Osteoblast (primary cell): Measurements from ENCODE around the gene FAM124A. TPM values are rescaled to one million over a fixed set of nuclear protein-coding genes. Genes with fewer than 3 reads are reported as not detected.
A peak's percentile ranks its signal among the peaks of the same experiment; 100 is the strongest.

Source experiments
- DNase-seq: peaks from one replicate; pipeline ENCODE4 v3.0.0; 2011; ENCODE audit warnings: low spot score, mixed read lengths; ENCODE audit not compliant: insufficient read length; ENCODE audit errors: missing footprints
- H2AFZ ChIP-seq: 2 replicates; pipeline ENCODE4 v1.6.0; 2011; ENCODE audit warnings: mild to moderate bottlenecking, low read length
- H3K27ac ChIP-seq: 2 replicates; pipeline ENCODE4 v1.5.1; 2011; ENCODE audit warnings: mild to moderate bottlenecking, low read depth, low read length, moderate library complexity
- H3K27me3 ChIP-seq: 2 replicates; pipeline ENCODE4 v1.6.0; 2012; ENCODE audit warnings: mild to moderate bottlenecking, control low read depth, inconsistent platforms, low read length, moderate library complexity; ENCODE audit not compliant: insufficient read depth
- H3K36me3 ChIP-seq: 2 replicates; pipeline ENCODE4 v1.5.1; 2011; ENCODE audit warnings: mild to moderate bottlenecking, low read length, control low read depth, moderate library complexity; ENCODE audit not compliant: insufficient read depth
- H3K4me1 ChIP-seq: 2 replicates; pipeline ENCODE4 v1.5.1; 2011; ENCODE audit warnings: mild to moderate bottlenecking, low read length, control low read depth, moderate library complexity; ENCODE audit not compliant: insufficient read depth
- H3K4me2 ChIP-seq: 2 replicates; pipeline ENCODE4 v1.6.0; 2011; ENCODE audit warnings: mild to moderate bottlenecking, low read length; ENCODE audit not compliant: insufficient read depth
- H3K4me3 ChIP-seq: fragments of 200-600 bp; sonication (generic); 3 replicates; pipeline ENCODE4 v1.5.1; 2012; ENCODE audit warnings: mild to moderate bottlenecking, low read length, inconsistent platforms; ENCODE audit not compliant: insufficient read depth
- H3K79me2 ChIP-seq: 2 replicates; pipeline ENCODE4 v1.6.0; 2012; ENCODE audit warnings: mild to moderate bottlenecking, low read length, control low read depth, inconsistent platforms; ENCODE audit not compliant: insufficient read depth
- H3K9me3 ChIP-seq: 2 replicates; pipeline ENCODE4 v1.5.1; 2011; ENCODE audit warnings: low read depth, low read length, control low read depth
- H4K20me1 ChIP-seq: 2 replicates; pipeline ENCODE4 v1.6.0; 2012; ENCODE audit warnings: mild to moderate bottlenecking, low read length, control low read depth; ENCODE audit not compliant: insufficient read depth
- total RNA-seq: library from RNA; depleted of rRNA; stranded (reverse); fragments of >200 nt; gene quantifications from 2 replicates; pipeline ENCODE4 v1.2.3, GENCODE V29; 2012
- TF ChIP-seq, protein P1 (sequence below): IDR thresholded peaks from 2 replicates; pipeline ENCODE4 v1.5.1; 2011; ENCODE audit warnings: mild to moderate bottlenecking, low read depth, low read length, moderate library complexity; ENCODE audit errors: extremely low read depth

The FAM124A gene
- total RNA-seq, 1 donor: 1.1 TPM

DNA sequence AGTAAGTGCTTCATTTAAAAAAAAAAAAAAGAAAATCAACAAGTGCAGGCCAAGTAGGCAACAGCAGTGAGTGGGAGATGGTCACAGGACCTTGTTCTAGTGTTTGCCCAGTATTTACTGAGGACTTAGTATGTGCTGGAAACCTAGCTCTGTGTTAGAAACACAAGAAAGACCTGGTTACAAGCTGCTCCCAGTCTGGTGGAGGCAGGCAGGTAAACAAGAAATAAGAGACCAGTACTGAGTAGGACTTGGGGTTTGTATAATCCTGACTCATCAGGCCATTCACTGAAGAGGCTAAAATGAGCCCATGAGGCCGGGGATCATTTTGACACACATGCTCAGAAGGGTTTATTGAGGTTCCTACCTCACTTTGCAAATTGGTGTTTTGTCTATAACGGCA is 95.8 kb downstream of the FAM124A start:
- TF ChIP-seq, protein P1, sequence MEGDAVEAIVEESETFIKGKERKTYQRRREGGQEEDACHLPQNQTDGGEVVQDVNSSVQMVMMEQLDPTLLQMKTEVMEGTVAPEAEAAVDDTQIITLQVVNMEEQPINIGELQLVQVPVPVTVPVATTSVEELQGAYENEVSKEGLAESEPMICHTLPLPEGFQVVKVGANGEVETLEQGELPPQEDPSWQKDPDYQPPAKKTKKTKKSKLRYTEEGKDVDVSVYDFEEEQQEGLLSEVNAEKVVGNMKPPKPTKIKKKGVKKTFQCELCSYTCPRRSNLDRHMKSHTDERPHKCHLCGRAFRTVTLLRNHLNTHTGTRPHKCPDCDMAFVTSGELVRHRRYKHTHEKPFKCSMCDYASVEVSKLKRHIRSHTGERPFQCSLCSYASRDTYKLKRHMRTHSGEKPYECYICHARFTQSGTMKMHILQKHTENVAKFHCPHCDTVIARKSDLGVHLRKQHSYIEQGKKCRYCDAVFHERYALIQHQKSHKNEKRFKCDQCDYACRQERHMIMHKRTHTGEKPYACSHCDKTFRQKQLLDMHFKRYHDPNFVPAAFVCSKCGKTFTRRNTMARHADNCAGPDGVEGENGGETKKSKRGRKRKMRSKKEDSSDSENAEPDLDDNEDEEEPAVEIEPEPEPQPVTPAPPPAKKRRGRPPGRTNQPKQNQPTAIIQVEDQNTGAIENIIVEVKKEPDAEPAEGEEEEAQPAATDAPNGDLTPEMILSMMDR: no peak
- Histone ChIP-seq H3K27ac (peak overlapping the region; percentile 84), H2AFZ (no peak overlapping the region), H3K27me3 (peaks cover 4% of the 10 kb centered on the region), H3K36me3 (no peaks in the 10 kb centered on the region), H3K4me2 (no peak overlapping the region), H3K4me3 (no peak overlapping the region), H3K9me3 (no peaks in the 10 kb centered on the region), H3K4me1 (peaks cover 42% of the 10 kb centered on the region), H4K20me1 (no peaks in the 10 kb centered on the region), H3K79me2 (no peaks in the 10 kb centered on the region)
- peak; percentile 57 for DNase-seq

DNA sequence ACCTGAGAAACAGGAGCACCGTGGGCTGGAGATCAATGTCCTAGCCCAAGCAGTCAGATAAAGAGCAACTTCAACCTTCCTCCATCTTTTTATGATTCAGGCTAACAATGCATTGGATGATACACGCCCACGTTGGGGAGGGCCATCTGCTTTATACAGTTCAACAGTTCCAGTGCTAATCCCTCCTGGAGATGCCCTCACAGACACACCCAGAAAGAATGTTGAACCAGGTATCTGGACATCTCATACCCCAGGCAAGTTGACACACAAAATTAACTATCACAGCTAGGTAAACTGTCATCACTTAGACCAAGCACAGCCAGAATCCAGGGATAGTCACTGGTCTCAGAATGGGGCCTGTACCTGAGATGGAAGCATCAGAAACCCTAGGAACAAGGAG is 96.7 kb downstream of the FAM124A start:
- no peak overlapping the region for H3K4me3 ChIP-seq
- DNase-seq: no peak
- no peaks in the 10 kb centered on the region for H3K36me3 ChIP-seq
- H2AFZ ChIP-seq: no peak overlapping the region
- no peaks in the 10 kb centered on the region for H3K27me3 ChIP-seq
- H3K9me3 ChIP-seq: no peaks in the 10 kb centered on the region
- no peak overlapping the region for H3K4me2 ChIP-seq
- TF ChIP-seq, protein P1: no peak
- H3K27ac ChIP-seq: no peak overlapping the region
- no peaks in the 10 kb centered on the region for H3K79me2 ChIP-seq
- H4K20me1 ChIP-seq: no peaks in the 10 kb centered on the region
- H3K4me1 ChIP-seq: peaks cover 42% of the 10 kb centered on the region

DNA sequence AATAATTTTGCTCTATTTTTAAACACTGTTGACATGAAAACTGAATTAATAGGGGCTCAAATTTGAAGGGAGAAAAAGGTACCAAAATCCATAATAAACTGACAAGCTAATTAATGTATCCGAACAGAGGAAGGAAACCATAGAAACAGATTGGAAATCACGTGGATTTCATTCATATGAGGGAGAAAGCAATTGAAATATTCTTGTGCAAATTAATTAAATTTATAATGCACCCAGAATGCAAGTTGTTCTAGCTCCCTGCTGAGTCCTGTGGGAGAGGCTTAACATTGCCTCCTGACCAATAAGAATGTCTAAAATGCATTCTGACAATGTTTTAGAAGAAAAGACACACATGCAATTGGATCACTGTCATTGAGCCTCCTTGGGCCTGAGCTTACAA is 99.6 kb downstream of the FAM124A start:
- Histone ChIP-seq H3K36me3 (no peaks in the 10 kb centered on the region), H3K4me3 (no peak overlapping the region), H2AFZ (no peak overlapping the region), H3K4me1 (peaks cover 22% of the 10 kb centered on the region), H4K20me1 (no peaks in the 10 kb centered on the region), H3K79me2 (no peaks in the 10 kb centered on the region), H3K27me3 (no peaks in the 10 kb centered on the region), H3K27ac (no peak overlapping the region), H3K9me3 (no peaks in the 10 kb centered on the region), H3K4me2 (no peak overlapping the region)
- TF ChIP-seq, protein P1: no peak
- DNase-seq: no peak

DNA sequence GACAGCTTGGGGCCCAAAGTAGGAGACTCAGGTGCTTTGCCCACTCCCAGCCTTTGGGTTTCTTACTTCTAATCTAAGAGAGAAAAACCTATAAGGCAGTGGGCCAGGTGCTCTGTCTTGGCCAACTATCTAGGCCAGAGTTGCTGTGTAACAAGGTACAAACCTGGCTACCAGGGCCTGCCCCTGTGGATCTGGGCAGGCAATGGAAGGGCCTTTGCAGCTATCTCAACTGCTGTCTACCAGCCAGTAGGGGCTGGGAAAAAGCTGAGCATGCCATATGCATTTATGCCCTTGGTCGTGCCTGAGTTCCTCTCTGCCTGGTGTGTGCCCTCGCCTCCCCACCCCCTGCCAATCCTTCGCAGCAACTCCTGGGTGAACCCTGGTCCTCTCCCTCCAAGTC is 100.6 kb downstream of the FAM124A start:
- H3K36me3 ChIP-seq: no peaks in the 10 kb centered on the region
- no peak for DNase-seq
- no peak overlapping the region for H3K4me3 ChIP-seq
- no peaks in the 10 kb centered on the region for H3K9me3 ChIP-seq
- H3K4me1 ChIP-seq: peaks cover 13% of the 10 kb centered on the region
- no peaks in the 10 kb centered on the region for H3K79me2 ChIP-seq
- H3K27me3 ChIP-seq: no peaks in the 10 kb centered on the region
- H4K20me1 ChIP-seq: no peaks in the 10 kb centered on the region
- no peak overlapping the region for H2AFZ ChIP-seq
- TF ChIP-seq, protein P1: no peak
- H3K4me2 ChIP-seq: no peak overlapping the region
- no peak overlapping the region for H3K27ac ChIP-seq
